Stimulated activated CD8-positive, alpha-beta memory T cell treated with anti-CD3 and anti-CD28 coated beads, Interleukin-7, amount 100 ng/mL, for 48 hours (primary cell): ENCODE measurements around the gene TMEM179.
A peak's percentile ranks its signal among the peaks of the same experiment; 100 is the strongest.

Experiments used
- DNase-seq, 2 donors: peaks; one replicate each; pipeline ENCODE4 v3.0.0-alpha.2; 2020; ENCODE audit warnings: low read depth in 1 of 2; ENCODE audit errors: extremely low read depth in 1 of 2

Gene TMEM179

GRCh38 chr14:104573930-104574329 is 30.6 kb downstream of the TMEM179 start:
- no peak for DNase-seq

- DNase-seq = no peak
Observed at GRCh38 chr14:104572668-104573067, 31.9 kb downstream of the TMEM179 start.

GRCh38 chr14:104572024-104572626 is 32.4 kb downstream of the TMEM179 start:
- DNase-seq = no peak

GRCh38 chr14:104571246-104571645 is 33.3 kb downstream of the TMEM179 start:
- DNase-seq = no peak

GRCh38 chr14:104569435-104569834 is 35.1 kb downstream of the TMEM179 start:
- no peak for DNase-seq

- no peak for DNase-seq
Observed at GRCh38 chr14:104568620-104569019, 36.0 kb downstream of the TMEM179 start.

GRCh38 chr14:104567957-104568225 is 36.7 kb downstream of the TMEM179 start:
- DNase-seq = no peak

- no peak for DNase-seq
Observed at GRCh38 chr14:104567141-104567956, 37.2 kb downstream of the TMEM179 start.

GRCh38 chr14:104564744-104565679 is 39.6 kb downstream of the TMEM179 start:
- no peak for DNase-seq

- DNase-seq = peak; percentile 22 to 39
Observed at GRCh38 chr14:104563742-104564615, 40.6 kb downstream of the TMEM179 start.

GRCh38 chr14:104563191-104563741 is 41.3 kb downstream of the TMEM179 start:
- no peak for DNase-seq

- no peak for DNase-seq
Observed at GRCh38 chr14:104562606-104563005, 42.0 kb downstream of the TMEM179 start.

- no peak for DNase-seq
Observed at GRCh38 chr14:104561632-104562495, 42.7 kb downstream of the TMEM179 start.

GRCh38 chr14:104561124-104561557 is 43.4 kb downstream of the TMEM179 start:
- DNase-seq = no peak

- no peak for DNase-seq
Observed at GRCh38 chr14:104560586-104560945, 44.0 kb downstream of the TMEM179 start.

- DNase-seq = no peak
Observed at GRCh38 chr14:104559804-104560585, 44.6 kb downstream of the TMEM179 start.

- no peak for DNase-seq
Observed at GRCh38 chr14:104559028-104559803, 45.4 kb downstream of the TMEM179 start.
